Neural cell (in vitro differentiated cells): ENCODE measurements around the gene RAI1. TPM values are rescaled to one million over a fixed set of nuclear protein-coding genes. Genes with fewer than 3 reads are reported as not detected.

Experiments
- H2AFZ ChIP-seq: fragments of 200-600, 300-800 bp; sonication (generic), shearing (Covaris generic); 2 replicates; pipeline ENCODE4 v1.6.0; 2014; ENCODE audit warnings: low read depth, mild to moderate bottlenecking, antibody characterized with exemption, low read length, moderate library complexity
- H3F3A ChIP-seq: fragments of 200-600 bp; shearing (Covaris generic); 2 replicates; pipeline ENCODE4 v1.6.1; 2016; ENCODE audit warnings: mild to moderate bottlenecking, moderate library complexity, mixed read lengths, antibody characterized with exemption, low read length; ENCODE audit not compliant: insufficient read depth, poor library complexity, severe bottlenecking
- H3K27ac ChIP-seq: fragments of 200-600, 300-800 bp; sonication (generic), shearing (Covaris generic); 2 replicates; pipeline ENCODE4 v1.5.1; 2014; ENCODE audit warnings: mild to moderate bottlenecking, low read length, moderate library complexity
- H3K27me3 ChIP-seq: fragments of 300-800, 200-600 bp; sonication (generic), shearing (Covaris generic); 2 replicates; pipeline ENCODE4 v1.6.0; 2014; ENCODE audit warnings: mild to moderate bottlenecking, low read depth, low read length, moderate library complexity; ENCODE audit not compliant: insufficient read depth
- H3K36me3 ChIP-seq: fragments of 300-800, 200-600 bp; sonication (generic), shearing (Covaris generic); 2 replicates; pipeline ENCODE4 v1.5.1; 2014; ENCODE audit warnings: mild to moderate bottlenecking, antibody characterized with exemption, low read length, moderate library complexity; ENCODE audit not compliant: insufficient read depth
- H3K4me2 ChIP-seq: fragments of 300-800, 200-600 bp; sonication (generic), shearing (Covaris generic); 2 replicates; pipeline ENCODE4 v1.6.0; 2014; ENCODE audit warnings: mild to moderate bottlenecking, low read length
- H3K4me3 ChIP-seq: fragments of 300-800, 200-600 bp; sonication (generic), shearing (Covaris generic); 2 replicates; pipeline ENCODE4 v1.5.1; 2014; ENCODE audit warnings: mild to moderate bottlenecking, low read length, moderate library complexity
- H3K79me2 ChIP-seq: fragments of 200-600 bp; shearing (Covaris generic); replicated peaks from 2 replicates; pipeline ENCODE4 v1.6.0; 2014; ENCODE audit warnings: mild to moderate bottlenecking, low read length, moderate library complexity; ENCODE audit not compliant: insufficient read depth
- H3K9ac ChIP-seq: fragments of 300-800, 200-600 bp; sonication (generic), shearing (Covaris generic); 2 replicates; pipeline ENCODE4 v1.6.1; 2016; ENCODE audit warnings: mild to moderate bottlenecking, low read length, mixed read lengths
- H3K9me2 ChIP-seq: fragments of 200-600 bp; shearing (Covaris generic); 2 replicates; pipeline ENCODE4 v1.6.1; 2016; ENCODE audit warnings: mild to moderate bottlenecking, low read length, mixed read lengths; ENCODE audit not compliant: insufficient read depth
- H3K9me3 ChIP-seq: fragments of 200-600, 300-800 bp; sonication (generic), shearing (Covaris generic); 2 replicates; pipeline ENCODE4 v1.6.1; 2016; ENCODE audit warnings: mild to moderate bottlenecking, mixed run types, low read length, moderate library complexity, mixed read lengths
- H4K20me1 ChIP-seq: fragments of 200-600 bp; shearing (Covaris generic); 2 replicates; pipeline ENCODE4 v1.6.1; 2016; ENCODE audit warnings: mild to moderate bottlenecking, mixed run types; ENCODE audit not compliant: insufficient read depth
- CTCF ChIP-seq: fragments of 450-650 bp; IDR thresholded peaks from 2 replicates; pipeline ENCODE4 v1.5.1; 2014; ENCODE audit warnings: antibody characterized with exemption, mild to moderate bottlenecking, moderate library complexity; ENCODE audit not compliant: poor library complexity, severe bottlenecking
- EP300 ChIP-seq: fragments of 450-650 bp; conservative IDR thresholded peaks from 2 replicates; pipeline ENCODE4 v1.6.1; 2014; ENCODE audit warnings: antibody characterized with exemption, mild to moderate bottlenecking, moderate library complexity; ENCODE audit not compliant: poor library complexity, severe bottlenecking
- EZH2 ChIP-seq: fragments of 200-600, 300-800 bp; shearing (Covaris generic), sonication (generic); IDR thresholded peaks from 2 replicates; pipeline ENCODE4 v1.6.1; 2014; ENCODE audit warnings: antibody characterized with exemption, low read length, borderline replicate concordance, mild to moderate bottlenecking; ENCODE audit not compliant: insufficient read depth, poor library complexity, severe bottlenecking
- MXI1 ChIP-seq: fragments of 450-650 bp; conservative IDR thresholded peaks from 2 replicates; pipeline ENCODE4 v1.6.1; 2014; ENCODE audit warnings: antibody characterized with exemption, mild to moderate bottlenecking; ENCODE audit not compliant: poor library complexity, severe bottlenecking
- POLR2AphosphoS5 ChIP-seq: IDR thresholded peaks from 2 replicates; pipeline ENCODE4 v1.6.1; 2012
- RAD21 ChIP-seq: fragments of 450-650 bp; conservative IDR thresholded peaks from 2 replicates; pipeline ENCODE4 v1.6.1; 2014; ENCODE audit warnings: antibody characterized with exemption, mild to moderate bottlenecking, moderate library complexity
- REST ChIP-seq: IDR thresholded peaks from 2 replicates; pipeline ENCODE4 v1.6.1; 2012; ENCODE audit warnings: borderline replicate concordance
- SMC3 ChIP-seq: fragments of 450-650 bp; conservative IDR thresholded peaks from 2 replicates; pipeline ENCODE4 v1.6.1; 2014; ENCODE audit warnings: antibody characterized with exemption, mild to moderate bottlenecking, moderate library complexity; ENCODE audit not compliant: poor library complexity
- TAF1 ChIP-seq: IDR thresholded peaks from 2 replicates; pipeline ENCODE4 v1.6.1; 2012; ENCODE audit warnings: low read depth
- polyA plus RNA-seq: library from polyadenylated mRNA; depleted of rRNA; stranded (reverse); fragments of >200 nt; gene quantifications from 2 replicates; pipeline ENCODE4 v1.2.3, GENCODE V29; 2014

Gene RAI1
- polyA plus RNA-seq, 1 donor from 2014 or later: 16.9 TPM

GRCh38 chr17:17727111-17727659 is 45.9 kb downstream of the RAI1 start:
- Histone ChIP-seq H3K9ac (peak overlapping the region; percentile 96), H3K4me3 (peak overlapping the region; percentile 98), H3K36me3 (no peaks in the 10 kb centered on the region), H4K20me1 (peaks cover 67% of the 10 kb centered on the region), H3K27me3 (no peaks in the 10 kb centered on the region), H3K9me2 (no peaks in the 10 kb centered on the region), H3F3A (peaks cover 3% of the 10 kb centered on the region), H3K9me3 (no peaks in the 10 kb centered on the region), H3K4me2 (peak overlapping the region; percentile 99), H3K79me2 (peaks cover 81% of the 10 kb centered on the region), H2AFZ (no peak overlapping the region), H3K27ac (peak overlapping the region; percentile 98)
- no peak for TF ChIP-seq EP300
- no peak for TF ChIP-seq SMC3
- no peak for TF ChIP-seq MXI1
- TF ChIP-seq EZH2: no peak
- TF ChIP-seq RAD21: no peak
- TF ChIP-seq TAF1: no peak
- TF ChIP-seq REST: no peak
- TF ChIP-seq CTCF: no peak
- no peak for TF ChIP-seq POLR2AphosphoS5

DNA sequence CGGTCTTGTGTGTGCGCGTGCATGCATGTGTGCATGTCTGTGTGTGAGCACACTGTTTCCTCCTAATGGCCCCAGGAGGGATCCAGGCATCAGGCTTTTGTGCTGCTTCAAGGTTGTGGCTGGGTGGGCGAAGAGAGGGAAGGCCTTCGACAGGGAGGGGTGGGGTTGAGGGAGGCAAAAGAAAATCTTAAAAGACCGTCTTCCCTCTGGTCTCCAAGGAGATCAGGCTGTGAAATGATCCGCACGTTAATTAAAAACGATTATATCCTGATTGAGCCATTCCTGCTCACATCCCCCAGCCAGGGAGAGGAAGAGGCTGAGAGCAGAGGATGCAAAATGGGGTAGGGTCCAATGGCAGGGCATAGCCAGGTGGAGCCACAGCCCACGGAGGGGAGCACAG is 46.9 kb downstream of the RAI1 start:
- Histone ChIP-seq H3K9me2 (no peaks in the 10 kb centered on the region), H3F3A (peaks cover 3% of the 10 kb centered on the region), H3K4me3 (peak overlapping the region; percentile 98), H3K4me2 (peak overlapping the region; percentile 48), H3K27ac (peak overlapping the region; percentile 61), H3K36me3 (no peaks in the 10 kb centered on the region), H3K27me3 (no peaks in the 10 kb centered on the region), H3K79me2 (peaks cover 89% of the 10 kb centered on the region), H2AFZ (no peak overlapping the region), H4K20me1 (peaks cover 76% of the 10 kb centered on the region), H3K9me3 (no peaks in the 10 kb centered on the region), H3K9ac (peak overlapping the region; percentile 61)
- TF ChIP-seq TAF1: no peak
- TF ChIP-seq SMC3: no peak
- no peak for TF ChIP-seq MXI1
- TF ChIP-seq CTCF: no peak
- TF ChIP-seq REST: no peak
- TF ChIP-seq EP300: no peak
- no peak for TF ChIP-seq RAD21
- no peak for TF ChIP-seq POLR2AphosphoS5
- no peak for TF ChIP-seq EZH2
